H1 (cell line): ENCODE data around the gene COL27A1. TPM values are rescaled to one million over a fixed set of nuclear protein-coding genes. Genes with fewer than 3 reads are reported as not detected.

Experiments used
- CTCF ChIA-PET: fragments of 300-600 bp; sonication (Branson Sonifier 250); formaldehyde crosslinking; loops from one replicate; lab custom pipeline; 2021; ENCODE audit not compliant: partially characterized antibody; lab: Charles Lee
- POLR2A ChIA-PET: fragments of 300-600 bp; sonication (Branson Sonifier 250); formaldehyde crosslinking; loops from one replicate; lab custom pipeline; 2021; ENCODE audit warnings: inconsistent platforms; ENCODE audit not compliant: partially characterized antibody; lab: Charles Lee
- DNase-seq, 2 experiments: peaks; one replicate each; pipeline versions ENCODE4 v3.0.0 to v3.0.0-alpha.2; 2010 to 2022; ENCODE audit warnings: low spot score in 2 of 2, low read depth in 1 of 2, mixed read lengths in 1 of 2
- FAIRE-seq: peaks from 2 replicates; lab custom pipeline; 2011; peaks lifted over from hg19 to GRCh38; lab: Jason Lieb, UNC
- H2AFZ ChIP-seq: 2 replicates; pipeline ENCODE4 v1.8.1; 2012; ENCODE audit warnings: low read length, inconsistent platforms
- H2AK5ac ChIP-seq: 2 replicates; pipeline ENCODE4 v1.6.1; 2013; ENCODE audit warnings: low read depth, low read length
- H2BK120ac ChIP-seq: replicated peaks from 2 replicates; pipeline ENCODE3; 2013; ENCODE audit warnings: low read depth, low read length, inconsistent platforms
- H2BK12ac ChIP-seq: 2 replicates; pipeline ENCODE4 v1.6.1; 2013; ENCODE audit warnings: low read depth, low read length
- H2BK15ac ChIP-seq: 2 replicates; pipeline ENCODE4 v1.6.1; 2013; ENCODE audit warnings: low read length
- H2BK20ac ChIP-seq: 2 replicates; pipeline ENCODE4 v1.6.1; 2013; ENCODE audit warnings: low read length
- H2BK5ac ChIP-seq: 2 replicates; pipeline ENCODE4 v1.6.1; 2013; ENCODE audit warnings: low read depth, low read length
- H3K14ac ChIP-seq: 2 replicates; pipeline ENCODE4 v1.6.1; 2013; ENCODE audit warnings: inconsistent platforms; ENCODE audit not compliant: insufficient read length
- H3K18ac ChIP-seq: 2 replicates; pipeline ENCODE4 v1.6.1; 2013; ENCODE audit warnings: low read length; ENCODE audit errors: extremely low read depth
- H3K23ac ChIP-seq: 2 replicates; pipeline ENCODE4 v1.6.1; 2013; ENCODE audit warnings: inconsistent platforms; ENCODE audit not compliant: insufficient read length
- H3K23me2 ChIP-seq: 2 replicates; pipeline ENCODE4 v1.6.1; 2013; ENCODE audit warnings: low read depth, low read length
- H3K27ac ChIP-seq: 2 replicates; pipeline ENCODE4 v1.6.1; 2011; ENCODE audit warnings: low read depth, low read length, inconsistent platforms
- H3K27me3 ChIP-seq, 4 experiments: replicated peaks in 1 of 4; 1 replicate in 1 of 4; 2 replicates in 3 of 4; pipeline versions ENCODE4 v1.6.1 to v1.8.1; 2011 to 2013; ENCODE audit warnings: low read length in 3 of 4, mild to moderate bottlenecking in 3 of 4, inconsistent platforms in 2 of 4, mixed read lengths in 2 of 4, moderate library complexity in 1 of 4; ENCODE audit not compliant: control insufficient read depth in 3 of 4, insufficient read depth in 3 of 4; ENCODE audit errors: extremely low read depth in 1 of 4
- H3K36me3 ChIP-seq, 4 experiments: 2 replicates each; pipeline versions ENCODE4 v1.6.1 to v1.8.1; 2011 to 2013; ENCODE audit warnings: mild to moderate bottlenecking in 4 of 4, low read length in 3 of 4, moderate library complexity in 2 of 4, control low read depth in 1 of 4, inconsistent platforms in 1 of 4; ENCODE audit not compliant: insufficient read depth in 4 of 4, control insufficient read depth in 2 of 4
- H3K4ac ChIP-seq: replicated peaks from 2 replicates; pipeline ENCODE3; 2013; ENCODE audit warnings: low read length, low read depth, mixed read lengths, inconsistent platforms; ENCODE audit not compliant: insufficient read length
- H3K4me1 ChIP-seq, 4 experiments: replicated peaks in 1 of 4; 1 replicate in 1 of 4; 2 replicates in 3 of 4; pipeline versions ENCODE4 v1.6.1 to v1.8.1; 2011 to 2013; ENCODE audit warnings: low read length in 3 of 4, inconsistent platforms in 2 of 4, mixed read lengths in 1 of 4; ENCODE audit not compliant: insufficient read depth in 4 of 4, control insufficient read depth in 3 of 4
- H3K4me2 ChIP-seq, 2 experiments: 2 replicates each; pipeline versions ENCODE4 v1.6.1 to v1.8.1; 2011 to 2013; ENCODE audit warnings: low read depth in 2 of 2, low read length in 2 of 2, control low read depth in 1 of 2, inconsistent platforms in 1 of 2, mild to moderate bottlenecking in 1 of 2; ENCODE audit not compliant: insufficient read depth in 1 of 2
- H3K4me3 ChIP-seq, 4 experiments: fragments of 200-600, 300-600 bp in 1 of 4; sonication (generic), shearing (Covaris generic), sonication (Bioruptor Twin) in 1 of 4; 2 replicates each; pipeline versions ENCODE4 v1.5.1 to v1.8.1; 2011 to 2016; ENCODE audit warnings: low read length in 4 of 4, low read depth in 3 of 4, control low read depth in 2 of 4, inconsistent platforms in 2 of 4, mild to moderate bottlenecking in 2 of 4, mixed read lengths in 1 of 4, moderate library complexity in 1 of 4; ENCODE audit not compliant: insufficient read depth in 2 of 4; ENCODE audit errors: extremely low read depth in 1 of 4
- H3K56ac ChIP-seq: replicated peaks from 2 replicates; pipeline ENCODE3; 2013; ENCODE audit warnings: low read depth, mild to moderate bottlenecking, mixed read lengths, low read length, inconsistent platforms; ENCODE audit not compliant: insufficient read length
- H3K79me1 ChIP-seq: 2 replicates; pipeline ENCODE4 v1.6.1; 2013; ENCODE audit warnings: low read depth, low read length, control low read depth
- H3K79me2 ChIP-seq, 2 experiments: 2 replicates each; pipeline versions ENCODE4 v1.6.1 to v1.8.1; 2012 to 2013; ENCODE audit warnings: low read length in 2 of 2, mild to moderate bottlenecking in 2 of 2, inconsistent platforms in 1 of 2; ENCODE audit not compliant: insufficient read depth in 2 of 2, control insufficient read depth in 1 of 2
- H3K9ac ChIP-seq, 4 experiments: replicated peaks in 1 of 4; 1 replicate in 1 of 4; 2 replicates in 3 of 4; pipeline versions ENCODE4 v1.6.1 to v1.8.1; 2011 to 2013; ENCODE audit warnings: low read depth in 3 of 4, low read length in 3 of 4, control low read depth in 2 of 4, mild to moderate bottlenecking in 2 of 4, moderate library complexity in 2 of 4, inconsistent platforms in 1 of 4; ENCODE audit errors: extremely low read depth in 1 of 4
- H3K9me3 ChIP-seq, 2 experiments: 2 replicates each; pipeline versions ENCODE4 v1.6.1 to v1.8.1; 2012 to 2013; ENCODE audit warnings: mild to moderate bottlenecking in 2 of 2, moderate library complexity in 2 of 2, control low read depth in 1 of 2, inconsistent platforms in 1 of 2, low read depth in 1 of 2, low read length in 1 of 2, mixed read lengths in 1 of 2; ENCODE audit not compliant: insufficient read depth in 2 of 2
- H4K20me1 ChIP-seq, 2 experiments: replicated peaks in 1 of 2; 2 replicates each; pipeline versions ENCODE3 to v1.8.1; 2011 to 2013; ENCODE audit warnings: inconsistent platforms in 2 of 2, low read length in 2 of 2, mild to moderate bottlenecking in 1 of 2; ENCODE audit not compliant: insufficient read depth in 2 of 2, control insufficient read depth in 1 of 2
- H4K5ac ChIP-seq: 2 replicates; pipeline ENCODE4 v1.6.1; 2013; ENCODE audit warnings: low read length, low read depth, mixed read lengths, inconsistent platforms; ENCODE audit not compliant: insufficient read length
- H4K8ac ChIP-seq: 2 replicates; pipeline ENCODE4 v1.8.0; 2013; ENCODE audit warnings: mild to moderate bottlenecking, moderate library complexity, low read length, inconsistent platforms; ENCODE audit not compliant: insufficient read depth; ENCODE audit errors: extremely low read depth
- H4K91ac ChIP-seq: replicated peaks from 2 replicates; pipeline ENCODE3; 2013; ENCODE audit warnings: low read length, mixed read lengths, inconsistent platforms; ENCODE audit not compliant: insufficient read length
- BCL11A ChIP-seq, 2 experiments: IDR thresholded peaks; one replicate each; pipeline ENCODE4 v1.6.1; 2011; ENCODE audit warnings: low read depth in 2 of 2, low read length in 2 of 2, mild to moderate bottlenecking in 2 of 2
- CBX8 ChIP-seq: fragments of 300-800, 300-1000 bp; sonication (generic); IDR thresholded peaks from 2 replicates; pipeline ENCODE4 v1.7.1; 2016; ENCODE audit warnings: low read depth, low read length, borderline replicate concordance
- EP300 ChIP-seq, 2 experiments: IDR thresholded peaks; 1 replicate in 1 of 2; 2 replicates in 1 of 2; pipeline ENCODE4 v1.6.1; 2011 to 2012; ENCODE audit warnings: low read depth in 2 of 2, low read length in 2 of 2, mild to moderate bottlenecking in 2 of 2, borderline replicate concordance in 1 of 2, inconsistent platforms in 1 of 2, moderate library complexity in 1 of 2
- FOSL1 ChIP-seq: IDR thresholded peaks from 2 replicates; pipeline ENCODE4 v1.6.1; 2011; ENCODE audit warnings: mild to moderate bottlenecking, low read depth, low read length, moderate library complexity; ENCODE audit not compliant: insufficient read depth
- KDM5A ChIP-seq: fragments of 200-600 bp; IDR thresholded peaks from 2 replicates; pipeline ENCODE4 v1.7.1; 2012; ENCODE audit warnings: mild to moderate bottlenecking, low read length, inconsistent platforms, mixed read lengths
- POU5F1 ChIP-seq: IDR thresholded peaks from 2 replicates; pipeline ENCODE4 v1.6.1; 2011; ENCODE audit warnings: low read depth, mild to moderate bottlenecking, low read length, moderate library complexity
- SIX5 ChIP-seq: IDR thresholded peaks from 2 replicates; pipeline ENCODE4 v1.6.1; 2011; ENCODE audit warnings: mild to moderate bottlenecking, low read depth, low read length
- SP2 ChIP-seq: IDR thresholded peaks from 2 replicates; pipeline ENCODE4 v1.6.1; 2012; ENCODE audit warnings: mild to moderate bottlenecking, low read length, inconsistent platforms
- TAF7 ChIP-seq: optimal IDR thresholded peaks from 2 replicates; pipeline ENCODE3; 2011; ENCODE audit warnings: low read depth, mild to moderate bottlenecking, inconsistent platforms, low read length, moderate library complexity, borderline replicate concordance
- USF2 ChIP-seq: IDR thresholded peaks from 2 replicates; pipeline ENCODE4 v1.6.1; 2011; ENCODE audit warnings: low read length, improper control_type of control experiment
- WGBS, 2 experiments: shearing (Covaris generic) in 1 of 2; methylation state at CpG; one replicate each; pipeline versions ENCODE4 v1.1.6 to v1.1.7; 2013 to 2015; ENCODE audit warnings: low lambda C conversion rate in 2 of 2, mixed read lengths in 2 of 2, inconsistent platforms in 1 of 2, low coverage in 1 of 2, missing lambda C conversion rate in 1 of 2; ENCODE audit not compliant: insufficient replicate concordance in 2 of 2, insufficient coverage in 1 of 2, insufficient read length in 1 of 2; ENCODE audit errors: extremely low coverage in 1 of 2, missing lambda C conversion rate in 1 of 2; 5-methylcytosine and 5-hydroxymethylcytosine counted together
- polyA plus RNA-seq, 7 experiments: library from polyadenylated mRNA; depleted of rRNA in 3 of 7; stranded (reverse) in 5 of 7; unstranded in 2 of 7; fragments of >200 nt in 5 of 7; fragments of 200-250 nt in 2 of 7; gene quantifications; 1 replicate in 5 of 7; 2 replicates in 1 of 7; 4 replicates in 1 of 7; pipeline versions ENCODE4 v1.2.1 to v1.2.3, GENCODE V29; 2011 to 2013; ENCODE audit warnings: missing spikeins in 2 of 7, mixed read lengths in 2 of 7
- total RNA-seq: library from RNA; stranded (reverse); fragmentation: NEBNext Ultra II Directional; extraction: Animal tissue kit (Norgen Biotek cat#: 25700); gene quantifications from 2 replicates; pipeline ENCODE4 v1.2.1, GENCODE V29; 2021

The COL27A1 gene
- total and polyA plus RNA-seq, 2 of the 8 experiments (the other 6 are each of a cell fraction or from before 2014, with no cell fraction given), result 15.1 to 22.8 TPM

- H3K56ac ChIP-seq, result no peak overlapping the region
- no peak overlapping the region for H2BK120ac ChIP-seq
- H3K27ac ChIP-seq, result no peak overlapping the region
- no peak overlapping the region for H2BK12ac ChIP-seq
- no peak overlapping the region for H3K23ac ChIP-seq
- no peak overlapping the region for H3K4ac ChIP-seq
- no peaks in the 10 kb centered on the region for H3K79me1 ChIP-seq
- POLR2A ChIA-PET, result no interaction called here
- no peak for DNase-seq
- no peak overlapping the region for H2BK5ac ChIP-seq
- H2BK15ac ChIP-seq, result 0 out of 2 replicates have a peak overlapping the region, but pooled peaks have one; percentile 31
- H4K91ac ChIP-seq, result no peak overlapping the region
- peaks cover 3% of the 10 kb centered on the region; the same call in 1 of the 2 replicates for H3K23me2 ChIP-seq
- H3K9me3 ChIP-seq, result no peaks in the 10 kb centered on the region
- no peaks in the 10 kb centered on the region for H3K79me2 ChIP-seq
- no peak overlapping the region for H2AK5ac ChIP-seq
- H3K14ac ChIP-seq, result no peak overlapping the region
- H4K20me1 ChIP-seq, result peaks cover 0 to 2% of the 10 kb centered on the region in 2 experiments
- H2BK20ac ChIP-seq, result no peak overlapping the region
- no peak for FAIRE-seq
- no peak overlapping the region for H3K4me3 ChIP-seq
- peaks cover 0 to 7% (median 0%) of the 10 kb centered on the region in 4 experiments; a peak in 2 of 7 replicates for H3K4me1 ChIP-seq
- H3K27me3 ChIP-seq, result 0 out of 7 replicates have a peak, but pooled peaks cover 0 to 3% (median 0%) of the 10 kb centered on the region in 4 experiments
- H4K5ac ChIP-seq, result no peak overlapping the region
- no peak overlapping the region for H3K4me2 ChIP-seq
- H4K8ac ChIP-seq, result no peak overlapping the region
- no peak overlapping the region for H2AFZ ChIP-seq
- no peak overlapping the region for H3K9ac ChIP-seq
- no peaks in the 10 kb centered on the region for H3K36me3 ChIP-seq
- 84% methylated on average over 9 of the region's 9 CpGs; no CpG with 5 or more reads in 1 of the 2 experiments for WGBS, 2 experiments
- CTCF ChIA-PET, result interaction anchor here (1.0 to 11.0 kb wide), 4 partner anchors 9 to 168 kb away, joined by 4 to 123 read pairs (median 8); partner anchors contain the start of gene COL27A1
- H3K18ac ChIP-seq, result no peak overlapping the region
- TF ChIP-seq CBX8, result no peak
- no peak for TF ChIP-seq FOSL1
- no peak for TF ChIP-seq TAF7
- no peak for TF ChIP-seq USF2
- TF ChIP-seq SP2, result no peak
- TF ChIP-seq SIX5, result no peak
- no peak for TF ChIP-seq EP300 (IDR thresholded peaks at IDR 0.05; ENCODE audit: borderline replicate concordance in 1 of 2, low read depth in 2 of 2, low read length in 2 of 2)
- no peak for TF ChIP-seq POU5F1
- no peak for TF ChIP-seq KDM5A
- TF ChIP-seq BCL11A (IDR thresholded peaks at IDR 0.05; ENCODE audit: low read depth in 2 of 2, low read length in 2 of 2), result no peak
Observed at GRCh38 chr9:114123031-114123977, 32.0 kb upstream of the COL27A1 start.
